HCT116 (cell line): ENCODE results near the gene NET1. TPM values are rescaled to one million over a fixed set of nuclear protein-coding genes. Genes with fewer than 3 reads are reported as not detected.

ENCODE experiments used
- ATAC-seq: fragments of 200-7000 bp; cut with Tn5 transposase; 2 replicates; pipeline ENCODE4 v1.9.1; 2020; ENCODE audit warnings: mild to moderate bottlenecking, moderate library complexity
- BruUV-seq: library from RNA; stranded (reverse); fragments of 400-500 nt; replicated peaks from 2 replicates; lab custom pipeline; 2021; lab: Mats Ljungman, UMichigan
- CTCF ChIA-PET: fragments of 300-600 bp; sonication (Branson Sonifier 250); formaldehyde crosslinking; loops from one replicate; lab custom pipeline; 2021; ENCODE audit warnings: antibody characterized with exemption; lab: Charles Lee
- POLR2A ChIA-PET: fragments of 300-600, 350-600 bp; sonication (Branson Sonifier 250); formaldehyde crosslinking; loops from one replicate; lab custom pipeline; 2021; ENCODE audit warnings: antibody characterized with exemption; lab: Charles Lee
- RAD21 ChIA-PET, 2 experiments: fragments of 300-600 bp; sonication (Branson Sonifier 250); formaldehyde crosslinking; loops; one replicate each; lab custom pipeline; 2023; ENCODE audit warnings: low total read pairs in 2 of 2; ENCODE audit not compliant: uncharacterized antibody in 2 of 2, unreplicated experiment in 2 of 2, low non-redundant PET in 1 of 2; lab: Charles Lee
- DNase-seq: peaks from one replicate; pipeline ENCODE4 v3.0.0-alpha.2; 2010; ENCODE audit warnings: low read depth, low spot score
- H2AFZ ChIP-seq: fragments of 200-600 bp; shearing (Covaris generic), sonication (generic); 2 replicates; pipeline ENCODE4 v1.6.1; 2017; ENCODE audit warnings: low read depth, mixed run types, mixed read lengths, antibody characterized with exemption, low read length; ENCODE audit not compliant: poor library complexity, severe bottlenecking
- H3K27ac ChIP-seq: 2 replicates; pipeline ENCODE4 v1.5.1; 2012; ENCODE audit warnings: low read depth, low read length
- H3K27me3 ChIP-seq: fragments of 200-600 bp; sonication (generic); 2 replicates; pipeline ENCODE4 v1.6.1; 2016; ENCODE audit warnings: mixed run types, low read length, mixed read lengths; ENCODE audit not compliant: insufficient read depth
- H3K36me3 ChIP-seq, 2 experiments: fragments of 200-500 bp in 1 of 2; fragments of 200-600 bp in 1 of 2; sonication (Bioruptor generic) in 1 of 2; sonication (generic) in 1 of 2; 2 replicates each; pipeline versions ENCODE4 v1.5.1 to v1.6.1; 2014 to 2016; ENCODE audit warnings: low read length in 2 of 2, inconsistent platforms in 1 of 2, mixed read lengths in 1 of 2, mixed run types in 1 of 2; ENCODE audit not compliant: insufficient read depth in 2 of 2, control insufficient read depth in 1 of 2
- H3K4me1 ChIP-seq, 2 experiments: fragments of 200-600 bp in 1 of 2; sonication (generic) in 1 of 2; 2 replicates each; pipeline versions ENCODE4 v1.5.1 to v1.6.1; 2012 to 2017; ENCODE audit warnings: low read length in 2 of 2, inconsistent platforms in 1 of 2, mild to moderate bottlenecking in 1 of 2, mixed read lengths in 1 of 2, mixed run types in 1 of 2, moderate library complexity in 1 of 2; ENCODE audit not compliant: insufficient read depth in 2 of 2, control insufficient read depth in 1 of 2
- H3K4me2 ChIP-seq: fragments of 200-600 bp; sonication (generic); 2 replicates; pipeline ENCODE4 v1.6.1; 2017; ENCODE audit warnings: mixed run types, low read length, mixed read lengths
- H3K4me3 ChIP-seq, 2 experiments: fragments of 200-600 bp in 1 of 2; sonication (generic) in 1 of 2; replicated peaks in 1 of 2; 2 replicates each; pipeline ENCODE4 v1.5.1; 2011 to 2016; ENCODE audit warnings: low read length in 2 of 2, control low read depth in 1 of 2, low read depth in 1 of 2, mild to moderate bottlenecking in 1 of 2, mixed read lengths in 1 of 2, mixed run types in 1 of 2
- H3K79me2 ChIP-seq: fragments of 200-600 bp; sonication (generic); 2 replicates; pipeline ENCODE4 v1.6.1; 2017; ENCODE audit warnings: mild to moderate bottlenecking, mixed run types, low read length, moderate library complexity, mixed read lengths; ENCODE audit not compliant: insufficient read depth
- H3K9ac ChIP-seq: fragments of 200-600 bp; sonication (generic); 2 replicates; pipeline ENCODE4 v1.6.1; 2016; ENCODE audit warnings: low read length, mixed read lengths
- H3K9me2 ChIP-seq: fragments of 200-600 bp; sonication (generic), shearing (Covaris generic); 2 replicates; pipeline ENCODE4 v1.6.1; 2017; ENCODE audit warnings: mixed run types, mild to moderate bottlenecking, moderate library complexity; ENCODE audit not compliant: insufficient read depth
- H3K9me3 ChIP-seq, 2 experiments: fragments of 200-500 bp in 1 of 2; fragments of 200-600 bp in 1 of 2; sonication (Bioruptor generic) in 1 of 2; sonication (generic) in 1 of 2; 2 replicates each; pipeline ENCODE4 v1.6.1; 2014 to 2017; ENCODE audit warnings: low read length in 2 of 2, mixed read lengths in 2 of 2, inconsistent platforms in 1 of 2, low read depth in 1 of 2, mild to moderate bottlenecking in 1 of 2, mixed run types in 1 of 2, moderate library complexity in 1 of 2; ENCODE audit not compliant: control insufficient read depth in 1 of 2, insufficient read depth in 1 of 2
- H4K20me1 ChIP-seq: fragments of 200-600 bp; sonication (generic), shearing (Covaris generic); 2 replicates; pipeline ENCODE4 v1.6.1; 2017; ENCODE audit warnings: mixed run types, mild to moderate bottlenecking, moderate library complexity; ENCODE audit not compliant: insufficient read depth
- CEBPB ChIP-seq: IDR thresholded peaks from 2 replicates; pipeline ENCODE4 v1.6.1; 2012; ENCODE audit warnings: low read depth
- ELF1 ChIP-seq: IDR thresholded peaks from 2 replicates; pipeline ENCODE4 v1.6.1; 2012; ENCODE audit warnings: low read depth, borderline replicate concordance
- EZH2 ChIP-seq: fragments of 200-600 bp; sonication (generic); IDR thresholded peaks from 2 replicates; pipeline ENCODE4 v1.6.1; 2017; ENCODE audit warnings: antibody characterized with exemption, mixed run types
- FOSL1 ChIP-seq: IDR thresholded peaks from 2 replicates; pipeline ENCODE4 v1.6.1; 2012; ENCODE audit warnings: low read depth
- SP1 ChIP-seq: IDR thresholded peaks from 2 replicates; pipeline ENCODE4 v1.6.1; 2012; ENCODE audit warnings: low read depth
- SRF ChIP-seq: IDR thresholded peaks from 2 replicates; pipeline ENCODE4 v1.6.1; 2012; ENCODE audit warnings: low read depth
- YY1 ChIP-seq: IDR thresholded peaks from 2 replicates; pipeline ENCODE4 v1.6.1; 2011; ENCODE audit warnings: low read length, low read depth, moderate library complexity, mild to moderate bottlenecking; ENCODE audit not compliant: insufficient replicate concordance; ENCODE audit errors: extremely low read depth
- intact Hi-C: fragments of 100-400 bp; cut with micrococcal nuclease; formaldehyde crosslinking; loops from 2 replicates; pipeline ENCODE4 v1.10.0; 2022
- total RNA-seq: library from RNA; stranded (reverse); gene quantifications from one replicate; pipeline ENCODE4 v1.2.1, GENCODE V29; 2021; ENCODE audit not compliant: unreplicated experiment
- TF ChIP-seq, protein P1 (sequence below): IDR thresholded peaks from 2 replicates; pipeline ENCODE4 v1.6.1; 2012; ENCODE audit warnings: low read depth

The NET1 gene
- total RNA-seq, 1 experiment from 2014 or later, result 51.2 TPM

GRCh38 chr10:5493691-5494090 is 81.3 kb downstream of the NET1 start:
- Histone ChIP-seq H3K4me1 (peaks cover 0 to under 1% of the 10 kb centered on the region in 2 experiments; a peak in 1 of 4 replicates), H3K27ac (no peak overlapping the region), H3K36me3 (no peaks in the 10 kb centered on the region), H3K9me2 (no peaks in the 10 kb centered on the region), H3K27me3 (no peaks in the 10 kb centered on the region), H3K4me2 (no peak overlapping the region), H3K79me2 (no peaks in the 10 kb centered on the region), H3K9me3 (no peaks in the 10 kb centered on the region), H3K4me3 (no peak overlapping the region), H3K9ac (no peak overlapping the region), H4K20me1 (no peaks in the 10 kb centered on the region), H2AFZ (no peak overlapping the region)
- CTCF ChIA-PET, result no interaction called here
- RAD21 ChIA-PET, result no interaction called here
- DNase-seq, result no peak
- no peak for ATAC-seq
- intact Hi-C loops, result no loop called here
- TF ChIP-seq SRF, result no peak
- no peak for TF ChIP-seq EZH2
- TF ChIP-seq, protein P1, sequence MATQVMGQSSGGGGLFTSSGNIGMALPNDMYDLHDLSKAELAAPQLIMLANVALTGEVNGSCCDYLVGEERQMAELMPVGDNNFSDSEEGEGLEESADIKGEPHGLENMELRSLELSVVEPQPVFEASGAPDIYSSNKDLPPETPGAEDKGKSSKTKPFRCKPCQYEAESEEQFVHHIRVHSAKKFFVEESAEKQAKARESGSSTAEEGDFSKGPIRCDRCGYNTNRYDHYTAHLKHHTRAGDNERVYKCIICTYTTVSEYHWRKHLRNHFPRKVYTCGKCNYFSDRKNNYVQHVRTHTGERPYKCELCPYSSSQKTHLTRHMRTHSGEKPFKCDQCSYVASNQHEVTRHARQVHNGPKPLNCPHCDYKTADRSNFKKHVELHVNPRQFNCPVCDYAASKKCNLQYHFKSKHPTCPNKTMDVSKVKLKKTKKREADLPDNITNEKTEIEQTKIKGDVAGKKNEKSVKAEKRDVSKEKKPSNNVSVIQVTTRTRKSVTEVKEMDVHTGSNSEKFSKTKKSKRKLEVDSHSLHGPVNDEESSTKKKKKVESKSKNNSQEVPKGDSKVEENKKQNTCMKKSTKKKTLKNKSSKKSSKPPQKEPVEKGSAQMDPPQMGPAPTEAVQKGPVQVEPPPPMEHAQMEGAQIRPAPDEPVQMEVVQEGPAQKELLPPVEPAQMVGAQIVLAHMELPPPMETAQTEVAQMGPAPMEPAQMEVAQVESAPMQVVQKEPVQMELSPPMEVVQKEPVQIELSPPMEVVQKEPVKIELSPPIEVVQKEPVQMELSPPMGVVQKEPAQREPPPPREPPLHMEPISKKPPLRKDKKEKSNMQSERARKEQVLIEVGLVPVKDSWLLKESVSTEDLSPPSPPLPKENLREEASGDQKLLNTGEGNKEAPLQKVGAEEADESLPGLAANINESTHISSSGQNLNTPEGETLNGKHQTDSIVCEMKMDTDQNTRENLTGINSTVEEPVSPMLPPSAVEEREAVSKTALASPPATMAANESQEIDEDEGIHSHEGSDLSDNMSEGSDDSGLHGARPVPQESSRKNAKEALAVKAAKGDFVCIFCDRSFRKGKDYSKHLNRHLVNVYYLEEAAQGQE, result no peak
- TF ChIP-seq FOSL1, result no peak
- TF ChIP-seq YY1, result no peak
- TF ChIP-seq CEBPB, result no peak
- POLR2A ChIA-PET, result no interaction called here
- BruUV-seq, result no TSS peak

DNA sequence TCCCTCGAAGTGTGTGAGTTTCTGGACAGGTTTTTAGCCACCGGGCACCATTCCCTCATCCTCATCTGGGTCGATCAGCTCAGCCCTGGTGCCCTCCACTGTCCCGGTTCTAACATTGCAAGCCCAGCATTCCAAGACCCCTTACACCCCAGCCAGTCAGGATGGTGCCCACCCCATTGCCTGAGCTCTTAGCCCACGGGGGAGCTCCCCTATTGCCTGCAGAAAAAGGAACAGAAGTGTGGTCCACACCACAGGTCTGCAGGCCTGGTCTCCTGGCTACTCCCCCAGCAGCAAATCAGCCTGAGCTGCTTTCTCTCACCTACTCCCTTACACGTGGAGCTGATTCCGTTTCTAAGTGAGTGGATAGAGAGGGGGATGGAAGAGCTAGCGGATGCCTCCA is 82.3 kb downstream of the NET1 start:
- H3K4me1 ChIP-seq, result no peaks in the 10 kb centered on the region
- TF ChIP-seq ELF1 (no peak), SP1 (no peak)
- TF ChIP-seq, all 23 proteins: peak for 0
- ATAC-seq, result no peak
- Histone ChIP-seq H3K4me3 (no peak overlapping the region), H2AFZ (no peak overlapping the region), H3K36me3 (no peaks in the 10 kb centered on the region), H3K27ac (no peak overlapping the region), H3K4me2 (no peak overlapping the region), H4K20me1 (no peaks in the 10 kb centered on the region), H3K9ac (no peak overlapping the region), H3K9me3 (no peaks in the 10 kb centered on the region), H3K79me2 (no peaks in the 10 kb centered on the region), H3K27me3 (no peaks in the 10 kb centered on the region), H3K9me2 (no peaks in the 10 kb centered on the region)
- ChIA-PET POLR2A (no interaction called here), RAD21 (no interaction called here), CTCF (no interaction called here)
- BruUV-seq, result no TSS peak
- no peak for DNase-seq
- intact Hi-C loops, result no loop called here
